Measurements from ENCODE around the gene CNTN4.

- TF ChIP-seq POLR2A (IDR thresholded peaks at IDR 0.05): no peak
- TF ChIP-seq CTCF (IDR thresholded peaks at IDR 0.05): no peak
Observed at GRCh38 chr3:2839876-2840275, 741.2 kb downstream of the CNTN4 start.

Measured in right lobe of liver (tissue), 4 donors.